ENCODE measurements around the gene PHACTR1.

The PHACTR1 gene

DNA sequence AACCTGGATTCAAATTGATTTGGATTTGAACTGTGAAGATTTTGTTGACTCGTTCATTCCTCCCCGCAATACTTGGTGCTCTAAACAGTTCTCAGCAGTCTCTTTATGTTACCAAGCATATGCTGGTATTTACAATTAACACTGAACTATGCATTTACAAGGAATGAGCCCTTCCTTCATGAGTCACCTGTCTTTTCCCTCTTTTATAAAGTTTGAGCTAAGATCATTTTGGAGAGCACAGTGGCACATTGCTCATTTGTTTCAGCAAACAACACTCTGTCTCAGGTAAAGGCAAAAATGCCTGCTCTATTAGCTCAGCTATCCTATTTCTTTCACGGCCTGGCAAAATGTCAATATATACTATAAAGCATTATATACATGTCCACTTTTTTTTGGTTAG is 285.4 kb downstream of the PHACTR1 start:
- DNase-seq, result no peak

DNA sequence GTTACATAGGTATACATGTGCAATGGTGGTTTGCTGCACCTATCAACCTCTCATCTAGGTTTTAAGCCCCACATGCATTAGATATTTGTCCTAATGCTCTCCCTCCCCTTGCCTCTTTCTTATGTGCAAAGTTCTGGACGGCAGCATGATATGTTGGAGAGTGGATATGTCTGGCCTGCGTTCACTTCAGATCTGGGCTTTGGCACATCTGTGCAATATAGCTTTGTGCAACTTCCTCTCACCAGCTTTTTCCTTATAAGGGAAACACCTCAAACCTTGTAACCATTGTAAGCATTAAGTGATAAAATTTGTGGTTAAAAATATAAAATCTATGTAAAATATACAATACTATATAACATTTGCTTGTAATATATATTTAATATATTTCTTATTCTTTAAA is 288.0 kb downstream of the PHACTR1 start:
- no peak for DNase-seq

DNA sequence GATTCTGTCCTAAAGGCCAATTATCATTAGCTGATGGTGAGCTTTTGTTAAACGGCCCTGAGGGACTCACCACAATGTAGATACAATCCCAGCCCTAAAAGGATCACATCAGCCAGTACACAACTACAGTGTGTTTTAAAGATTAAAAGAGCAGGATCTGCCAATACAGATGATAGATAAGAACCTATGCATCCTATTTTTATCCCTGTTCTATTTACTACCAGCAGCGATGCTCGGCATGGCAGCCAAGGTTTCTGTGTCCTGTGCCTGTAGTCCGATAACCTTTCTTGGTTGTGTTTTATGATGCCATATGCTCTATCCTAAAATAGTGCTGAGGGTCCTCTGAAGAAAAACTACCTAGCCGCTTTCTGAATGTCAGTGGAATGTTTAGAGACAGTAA is 289.4 kb downstream of the PHACTR1 start:
- DNase-seq, result no peak

DNA sequence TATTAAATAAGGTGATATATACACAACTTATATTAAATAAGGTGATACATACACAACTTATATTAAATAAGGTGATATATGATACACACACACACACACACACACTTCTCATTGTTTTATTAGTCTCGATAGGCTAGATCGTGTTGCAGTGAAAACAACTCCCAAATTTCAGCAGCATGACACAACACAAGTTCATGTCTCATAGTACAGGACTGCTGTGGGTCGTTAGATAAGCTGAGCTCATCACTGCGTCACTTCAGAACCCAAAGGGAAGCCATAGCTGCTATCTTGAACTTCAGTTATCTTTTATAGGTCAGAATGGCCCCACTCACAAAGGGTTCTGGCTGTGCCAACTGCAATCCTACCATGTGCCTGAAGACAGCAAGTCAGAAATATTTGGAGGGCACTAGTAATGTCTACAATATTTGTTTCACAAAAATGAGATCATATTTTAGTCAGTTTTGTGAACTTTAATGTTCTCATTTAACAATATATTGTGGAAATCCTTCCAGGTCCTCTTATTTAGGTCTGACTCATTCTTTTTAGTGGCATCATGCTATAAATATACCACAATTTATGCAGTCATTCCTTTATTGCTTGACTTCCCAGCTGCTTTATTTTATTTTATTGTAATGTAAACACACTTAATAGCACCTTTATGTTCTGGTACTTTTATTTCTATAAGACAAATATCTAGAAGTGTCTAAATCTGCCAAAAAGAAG is 290.2 kb downstream of the PHACTR1 start:
- no peak for DNase-seq

DNA sequence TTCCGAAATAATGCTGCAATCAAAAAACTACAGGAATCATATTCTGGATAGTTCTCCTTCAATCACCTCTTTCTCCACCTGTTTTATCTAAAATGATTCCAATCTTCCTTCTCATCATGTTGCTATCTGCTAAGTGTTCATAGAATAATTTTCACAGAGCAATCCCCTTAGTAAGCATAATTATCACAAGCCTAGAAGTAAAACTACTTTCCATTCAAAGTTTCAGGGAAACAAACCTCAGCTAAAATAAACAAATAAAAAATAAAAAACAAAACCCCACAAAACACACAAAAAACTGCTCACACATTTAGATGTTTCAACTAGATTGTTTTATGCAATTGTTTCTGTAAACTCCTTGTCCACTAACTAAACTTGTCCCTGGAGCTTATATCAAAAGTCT is 291.2 kb downstream of the PHACTR1 start:
- no peak for DNase-seq

DNA sequence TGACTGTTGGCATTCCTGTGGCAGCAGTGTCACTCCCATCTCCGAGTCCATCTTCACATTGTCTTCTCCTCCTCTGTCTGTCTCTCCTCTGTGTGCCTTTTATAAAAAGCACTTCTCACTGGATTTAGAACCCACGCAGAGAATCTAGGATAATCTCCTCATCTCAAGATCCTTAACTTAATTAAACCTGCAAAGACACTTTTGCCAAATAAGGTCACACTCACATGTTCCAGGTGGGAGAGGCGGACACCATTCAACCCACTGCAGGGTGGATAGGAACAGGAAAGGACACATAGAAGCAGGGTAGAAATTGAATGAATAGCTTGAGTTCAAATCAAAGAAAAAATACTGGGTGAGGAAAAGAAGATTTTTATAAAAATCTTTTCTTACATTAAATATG is 292.5 kb downstream of the PHACTR1 start:
- DNase-seq, result no peak

DNA sequence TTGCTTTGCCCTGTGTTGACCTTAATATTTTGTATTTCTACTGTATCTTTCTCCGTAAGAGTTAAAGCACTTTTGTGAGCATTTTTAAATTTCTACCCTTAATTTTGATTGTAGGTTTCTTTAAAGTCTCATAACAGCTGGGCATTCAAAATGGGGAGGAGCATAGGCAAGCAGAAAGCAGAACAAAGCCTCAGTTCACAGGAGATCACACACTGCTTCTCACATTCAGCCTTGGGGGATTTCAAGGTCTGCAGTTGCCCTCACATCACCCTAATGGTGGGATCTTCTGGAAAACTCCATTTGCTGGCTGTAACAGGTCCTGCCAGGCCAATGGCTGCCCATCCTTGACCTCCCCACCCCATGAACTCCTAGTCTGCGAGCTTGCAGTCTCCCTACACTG is 292.9 kb downstream of the PHACTR1 start:
- no peak for DNase-seq

DNA sequence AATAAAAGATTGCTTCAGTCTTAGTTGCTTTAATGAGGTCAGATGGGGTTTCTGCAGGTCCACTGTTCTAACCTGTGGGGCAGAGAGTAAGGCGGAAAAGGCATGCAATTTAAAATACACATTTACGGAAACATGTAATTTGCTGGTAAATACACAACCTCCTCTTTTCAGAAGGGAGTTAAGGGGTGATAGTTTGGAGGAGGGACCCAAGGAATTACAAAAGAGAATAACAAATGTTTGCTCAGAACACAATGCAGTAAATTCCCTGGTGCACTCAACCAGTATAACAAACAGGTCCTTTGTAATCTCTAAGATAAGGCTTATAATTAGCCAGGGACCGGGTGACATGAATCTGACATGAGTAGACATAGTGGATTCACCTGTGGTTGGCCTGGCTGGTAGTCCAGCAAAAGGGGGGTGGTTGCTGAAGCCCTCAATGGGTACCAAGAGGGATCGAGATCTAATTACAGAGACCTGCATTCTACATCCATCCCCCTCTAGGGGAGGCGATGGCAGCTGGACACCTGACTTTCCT is 295.1 kb downstream of the PHACTR1 start:
- no peak for DNase-seq

DNA sequence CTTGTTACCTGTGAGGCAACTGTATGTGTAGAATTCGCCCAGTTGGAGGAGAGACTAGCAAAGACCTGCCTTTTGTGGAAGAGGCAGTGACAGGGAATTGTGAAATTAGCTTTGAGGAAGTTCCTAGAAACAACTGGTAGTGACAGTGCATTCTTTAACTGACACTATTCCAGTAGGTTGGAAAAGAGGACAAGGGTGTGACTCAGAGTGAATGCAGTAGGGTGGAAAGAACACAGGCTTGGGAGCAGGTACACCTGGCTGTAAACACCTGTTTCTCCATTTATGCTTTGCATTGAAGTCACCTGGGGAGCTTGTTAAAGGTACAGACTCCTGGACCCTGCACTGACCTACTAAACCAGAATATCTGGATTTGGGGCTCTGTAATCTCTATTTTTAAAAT is 295.7 kb downstream of the PHACTR1 start:
- DNase-seq, result no peak

DNA sequence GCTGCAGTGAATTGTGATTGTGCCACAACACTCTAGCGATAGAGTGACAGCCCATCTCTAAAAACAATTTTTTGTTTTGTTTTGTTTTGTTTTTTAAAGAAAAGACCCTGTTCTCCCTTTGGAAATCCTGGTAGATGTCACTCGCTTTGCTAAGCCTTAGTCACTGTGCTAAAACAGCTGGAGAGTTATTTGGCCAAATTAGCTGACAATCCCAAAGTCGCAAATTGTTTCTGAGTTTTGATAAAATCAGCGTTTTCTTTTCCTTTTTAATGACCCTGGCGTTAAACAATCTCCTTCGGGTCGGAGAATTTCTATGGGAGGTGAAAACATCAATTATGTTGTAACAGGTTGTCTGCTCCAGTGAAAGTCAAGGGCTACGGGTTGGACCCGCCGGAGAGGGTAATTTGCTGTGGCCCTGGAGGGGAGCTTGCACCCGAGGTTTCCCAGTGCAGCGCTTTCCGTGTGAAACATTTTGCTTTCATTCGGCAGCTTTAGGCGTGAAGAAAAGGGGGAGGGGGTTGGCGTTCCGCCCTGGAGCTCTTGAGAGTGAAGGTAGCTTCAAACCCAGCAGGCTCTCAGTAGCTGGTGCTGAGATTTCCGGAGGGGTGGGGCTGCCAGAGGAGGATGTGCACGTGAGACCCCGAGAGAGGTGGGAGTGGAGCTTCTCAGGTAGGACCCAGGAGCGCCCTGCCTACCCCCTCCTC is 296.6 kb downstream of the PHACTR1 start:
- DNase-seq, result no peak

DNA sequence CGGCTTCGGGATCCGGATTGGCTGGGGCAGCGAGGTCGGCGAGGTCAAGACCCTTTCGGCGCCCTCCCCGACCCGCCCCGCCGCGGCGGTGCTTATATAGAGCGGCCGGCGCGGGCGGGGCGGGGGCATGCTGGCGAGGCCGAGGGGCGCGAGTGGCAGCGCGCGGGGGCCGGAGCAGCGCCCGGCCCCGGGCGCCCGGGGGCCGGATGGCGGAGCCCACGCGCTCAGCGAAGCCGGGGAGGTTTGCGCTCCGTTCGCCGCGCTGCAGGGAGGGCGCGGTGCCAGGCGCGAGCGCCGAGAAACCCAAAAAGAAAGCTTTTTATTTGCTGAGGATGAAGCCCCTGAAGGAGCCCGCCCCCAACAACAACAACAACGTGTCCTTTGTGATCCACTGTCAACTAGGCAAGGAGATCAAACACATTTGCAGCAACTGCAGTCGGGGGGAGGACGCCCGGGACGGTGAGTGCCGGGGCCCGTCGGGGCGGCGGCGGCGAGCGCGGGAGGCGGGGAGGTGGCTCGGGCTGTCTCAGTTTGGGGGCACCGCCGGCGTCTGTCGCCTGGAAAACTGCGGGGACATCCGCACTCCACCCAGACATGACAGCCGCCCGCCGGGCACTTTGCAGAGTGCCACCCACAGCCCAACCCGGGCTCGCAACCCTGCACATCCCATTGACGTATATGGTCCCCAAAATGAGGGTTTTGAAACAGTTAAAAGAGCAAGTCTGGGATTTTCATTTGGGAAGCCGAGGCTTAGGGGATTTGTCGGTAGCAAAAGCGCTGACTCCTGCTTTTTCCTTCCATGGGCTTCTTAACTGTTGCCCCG is 297.3 kb downstream of the PHACTR1 start:
- no peak for DNase-seq

DNA sequence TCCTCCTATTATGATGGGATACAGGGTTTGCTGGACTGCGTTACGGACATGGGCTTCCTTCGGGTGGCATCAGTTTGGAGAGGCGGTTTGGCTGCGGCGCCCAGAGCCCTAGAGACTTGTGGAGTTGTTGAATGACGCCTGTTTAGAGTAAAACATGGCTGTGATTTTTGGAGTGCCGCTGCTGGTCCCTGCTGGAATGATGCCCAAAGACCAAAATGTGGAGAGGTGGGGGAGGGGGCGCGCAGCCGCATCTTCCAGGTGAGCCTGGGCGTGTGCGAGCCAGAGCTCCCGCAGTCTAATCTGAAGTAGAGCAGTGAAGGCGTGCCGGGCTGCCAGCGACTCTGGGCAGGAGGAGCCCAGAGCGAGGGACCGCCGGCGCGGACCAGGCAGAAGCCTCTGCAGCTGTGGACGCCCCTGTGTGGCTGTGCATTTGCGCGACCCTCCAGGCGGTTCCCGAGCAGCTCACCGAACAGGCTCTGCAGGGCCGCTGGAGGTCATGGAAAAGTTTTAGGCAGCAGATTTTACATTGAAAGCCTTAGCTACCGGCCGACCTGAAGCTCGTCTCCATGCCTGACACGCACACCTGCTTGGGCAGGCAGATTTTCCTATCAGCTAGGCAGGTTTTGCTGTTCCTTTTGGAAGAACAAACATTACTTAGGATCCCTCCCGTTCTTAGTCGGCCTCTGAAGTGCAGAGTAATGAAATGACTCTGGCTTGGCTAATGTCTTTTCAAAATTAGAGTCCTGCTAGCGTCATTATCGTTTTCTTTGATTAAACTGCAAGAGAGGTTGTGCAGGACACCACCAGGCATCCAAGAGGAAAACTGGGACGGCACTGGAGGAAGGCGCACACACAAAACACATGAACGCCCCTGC is 298.2 kb downstream of the PHACTR1 start:
- DNase-seq, result no peak

DNA sequence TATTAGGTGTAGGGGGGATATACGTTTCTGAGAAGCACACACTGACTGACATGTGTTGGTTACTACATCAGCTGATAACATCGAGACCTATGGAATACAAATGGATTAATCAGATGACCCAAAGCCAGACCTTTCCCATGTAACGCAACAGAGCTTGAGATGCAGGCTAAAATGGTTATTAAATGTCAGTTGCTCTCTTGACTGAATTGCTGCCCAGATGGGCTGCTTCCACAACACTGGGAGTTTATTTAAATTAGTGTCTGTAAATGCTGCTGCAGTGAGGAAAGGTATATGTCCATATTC is 298.8 kb downstream of the PHACTR1 start:
- no peak for DNase-seq

DNA sequence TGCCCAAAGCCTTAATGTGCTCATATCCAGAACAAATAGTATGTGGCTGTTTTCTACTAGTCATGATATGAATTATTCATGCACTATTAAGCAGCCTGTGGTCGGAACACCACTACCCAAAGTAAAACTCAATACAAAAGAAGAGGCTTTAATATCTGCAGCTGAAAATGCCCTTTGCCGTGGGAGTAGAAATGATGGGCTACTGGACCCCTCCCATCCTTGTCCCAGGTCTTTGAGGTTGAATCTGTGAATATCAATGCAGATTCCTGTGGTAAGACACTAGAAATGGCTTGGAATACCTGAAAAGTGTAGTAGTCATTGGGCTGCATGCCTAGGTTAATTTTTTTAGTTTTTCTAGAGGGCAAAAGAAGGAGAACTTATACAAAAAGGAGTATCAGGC is 308.0 kb downstream of the PHACTR1 start:
- no peak for DNase-seq

DNA sequence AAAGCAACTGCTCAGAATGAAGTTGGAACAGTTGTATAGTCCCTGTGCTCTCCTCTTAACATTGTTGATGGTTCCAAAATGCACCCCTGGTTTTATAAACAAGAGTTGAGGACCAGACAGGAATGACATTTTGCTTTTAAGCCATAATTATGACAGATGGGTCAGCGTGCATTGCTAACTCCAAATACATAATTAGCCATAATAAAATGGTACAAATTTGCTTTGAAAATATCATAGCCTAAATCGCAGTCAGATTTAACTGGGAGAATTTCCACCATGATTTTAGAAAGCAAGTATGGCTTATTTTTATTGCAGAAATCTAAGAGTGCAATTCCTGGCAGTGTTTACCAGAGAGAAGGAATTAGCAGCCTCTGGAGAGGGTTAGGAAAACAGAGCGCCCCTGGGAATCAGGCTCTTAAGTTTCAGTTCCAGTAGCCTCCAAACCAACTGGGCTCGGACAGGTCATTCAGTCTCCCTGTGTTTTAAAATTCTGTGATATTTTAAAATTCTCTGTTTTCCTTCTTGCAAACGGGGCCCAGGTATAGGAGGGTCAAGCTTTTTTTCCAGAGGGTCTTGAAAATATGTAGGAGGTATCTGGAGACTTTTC is 309.4 kb downstream of the PHACTR1 start:
- no peak for DNase-seq

DNA sequence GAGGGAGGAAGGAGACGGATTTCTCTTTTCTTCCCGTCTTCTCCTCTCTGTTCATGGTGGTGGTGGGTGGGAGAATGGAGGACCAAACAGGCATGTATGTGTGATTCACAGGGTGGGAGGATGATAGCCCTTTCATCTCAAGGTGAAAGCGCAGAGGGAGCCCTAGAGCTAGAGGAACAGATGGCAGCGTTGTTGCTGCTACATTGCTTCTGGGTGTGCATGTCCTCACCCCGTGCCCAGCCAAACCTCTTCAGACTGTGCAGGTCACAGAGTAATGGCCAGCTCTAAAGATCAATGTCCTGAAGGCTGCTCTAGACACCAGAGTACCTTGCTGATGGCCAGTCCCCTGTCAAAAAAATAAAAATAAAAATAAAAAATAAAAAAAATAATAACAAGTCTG is 310.0 kb downstream of the PHACTR1 start:
- DNase-seq, result no peak

DNA sequence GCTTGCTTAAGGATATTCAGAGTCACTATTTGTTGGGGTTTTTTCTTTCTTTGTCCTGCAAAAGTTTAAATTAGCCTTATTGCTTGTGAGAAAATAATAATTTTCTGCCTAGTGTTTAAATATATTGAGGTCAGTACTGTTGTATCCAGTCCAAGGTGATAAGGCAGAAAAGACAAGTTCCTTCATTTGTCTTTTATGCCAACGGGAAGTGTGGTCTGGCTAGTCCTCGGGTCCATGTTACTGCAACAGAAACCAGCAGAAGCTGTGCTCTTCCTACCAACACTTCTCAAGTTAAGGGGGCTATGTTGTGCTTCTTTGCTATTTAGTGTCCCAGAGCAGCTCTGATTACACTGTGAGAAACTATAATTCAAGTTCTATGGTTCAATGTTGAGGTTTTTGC is 310.6 kb downstream of the PHACTR1 start:
- no peak for DNase-seq

DNA sequence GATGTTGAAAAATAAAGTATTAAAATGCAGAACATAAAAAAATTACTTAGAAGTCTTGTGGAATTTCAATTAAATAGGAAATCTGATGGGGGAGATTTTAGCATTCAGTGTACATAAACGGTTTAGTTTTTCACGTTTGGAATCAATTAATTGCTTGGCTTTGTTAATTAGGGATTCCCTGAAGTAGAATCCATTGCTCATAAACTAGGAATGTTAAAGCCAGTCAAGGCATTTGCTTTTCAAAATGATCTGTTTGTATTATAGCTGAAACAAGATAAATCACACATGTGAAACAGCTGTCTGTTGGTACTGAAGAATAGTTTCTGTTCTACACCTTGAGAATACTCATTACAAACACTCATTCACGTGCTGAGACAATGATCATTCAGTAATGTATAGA is 313.8 kb downstream of the PHACTR1 start:
- no peak for DNase-seq

DNA sequence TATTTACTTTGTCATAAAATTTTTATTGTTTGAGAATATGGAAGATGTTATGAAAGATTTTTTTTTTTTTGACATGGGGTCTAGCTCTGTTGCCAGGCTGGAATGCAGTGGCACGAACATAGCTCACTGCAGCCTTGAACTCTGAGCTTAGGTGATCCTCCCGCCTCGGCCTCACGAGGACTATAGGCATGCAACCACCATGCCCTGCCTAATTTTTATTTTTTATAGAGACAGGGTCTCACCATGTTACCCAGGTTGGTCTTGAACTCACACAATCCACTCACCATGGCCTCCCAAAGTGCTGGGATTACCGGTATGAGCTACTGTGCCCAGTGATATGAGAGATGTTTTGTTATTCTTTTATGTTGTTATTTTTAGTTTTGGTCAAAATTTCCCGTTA is 316.0 kb downstream of the PHACTR1 start:
- no peak for DNase-seq

DNA sequence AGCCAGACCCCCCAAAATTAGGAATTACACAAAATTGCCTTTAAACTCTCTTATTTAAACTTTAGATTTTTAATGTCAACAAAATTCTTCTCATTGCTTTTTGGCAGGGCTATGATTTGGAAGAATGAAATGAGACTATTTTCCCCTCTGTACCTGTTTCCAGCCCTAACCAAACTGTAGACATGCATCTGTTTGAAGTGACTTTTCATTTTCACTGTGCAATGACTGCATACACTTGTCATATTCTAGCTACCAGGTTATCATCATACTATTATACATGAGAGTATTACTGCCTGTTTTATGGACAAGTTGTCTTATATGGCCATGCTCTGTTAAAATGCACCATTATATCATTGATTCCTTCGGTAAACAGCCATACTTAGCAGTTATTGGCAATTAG is 316.6 kb downstream of the PHACTR1 start:
- DNase-seq, result no peak

DNA sequence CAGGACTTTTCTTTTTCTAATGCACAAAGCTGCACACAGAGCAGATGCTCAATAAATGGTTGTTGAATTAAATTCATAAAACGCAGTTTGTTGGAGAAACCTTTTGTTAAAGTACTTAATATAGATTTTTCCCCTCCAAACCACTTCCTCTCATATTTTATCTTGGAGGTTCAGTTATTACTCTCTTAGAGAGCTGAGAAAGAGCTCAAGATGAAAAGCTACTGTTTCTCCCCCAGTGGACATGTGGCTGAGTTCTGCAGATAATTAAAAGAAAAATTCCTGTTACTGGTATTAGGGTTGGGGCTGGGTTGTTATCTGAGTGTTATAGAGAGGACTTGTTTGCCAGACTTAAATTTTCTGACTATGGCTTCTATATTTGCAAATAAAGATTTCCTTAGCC is 317.7 kb downstream of the PHACTR1 start:
- DNase-seq, result no peak

DNA sequence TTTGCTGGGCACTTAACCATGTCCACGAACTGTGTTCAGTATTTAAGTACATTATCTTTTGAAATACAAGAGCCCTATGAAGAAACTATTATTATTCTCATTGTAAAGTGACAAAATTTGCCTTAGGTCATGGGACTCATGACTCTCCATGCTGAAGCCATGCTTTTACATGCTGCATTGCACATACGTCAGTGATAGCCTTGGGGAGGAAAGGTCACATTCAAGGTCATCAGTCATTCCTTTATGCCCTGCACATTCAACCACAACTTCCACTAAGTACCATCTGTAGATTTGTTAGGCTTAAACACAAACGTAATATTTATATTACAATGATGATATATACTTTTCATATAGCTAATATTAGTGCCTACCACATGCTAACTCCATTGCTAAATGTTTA is 319.0 kb downstream of the PHACTR1 start:
- DNase-seq, result no peak

DNA sequence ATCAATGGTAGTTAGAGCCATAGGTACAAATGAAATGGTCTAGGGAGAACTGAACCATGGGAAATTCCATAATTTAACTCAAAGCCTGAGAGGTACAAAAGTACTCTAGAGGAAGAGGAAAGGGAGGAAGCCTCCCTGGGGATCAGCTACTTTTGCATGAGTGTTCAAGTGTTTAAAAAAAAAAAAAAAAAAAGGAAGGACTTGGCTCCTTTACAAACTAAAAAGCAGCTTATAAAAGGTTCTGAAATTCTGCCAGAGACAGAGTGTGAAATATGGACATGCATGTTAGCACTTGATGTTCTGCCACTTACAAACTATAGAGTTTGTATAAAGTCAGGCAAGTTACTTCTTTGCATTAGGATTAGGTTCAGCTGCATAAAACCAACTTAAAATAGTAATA is 321.7 kb downstream of the PHACTR1 start:
- DNase-seq, result no peak

Data from DMS 273 treated with DMSO at 0.1 percent for 48 hours (cell line).